Right lobe of liver (tissue), 4 donors: Measurements from ENCODE around the gene NDUFA5.
"Not testable (repeated sequence)": the region's sequence is repeated elsewhere in the genome, so short reads cannot be mapped to it uniquely, and the experiment has no call there.

Source experiments
- POLR2A ChIP-seq: fragments of 450-650 bp; IDR thresholded peaks from one replicate; pipeline ENCODE4 v1.6.1; 2017; ENCODE audit warnings: antibody characterized with exemption, mild to moderate bottlenecking
- TF ChIP-seq, protein P1 (sequence below), 4 donors: fragments of 200-600 bp in 3 of 4; fragments of 450-650 bp in 1 of 4; IDR thresholded peaks; one replicate each; pipeline versions ENCODE4 v1.5.1 to v1.8.0; 2016 to 2022; ENCODE audit warnings: antibody characterized with exemption in 4 of 4, mild to moderate bottlenecking in 2 of 4
- donor health status: DM: no; HTN: no; CAD: no.
- donor health status: DM: no; HTN: no; CAD: no.
- donor health status: DM: no; HTN: yes; CAD: no.

DNA sequence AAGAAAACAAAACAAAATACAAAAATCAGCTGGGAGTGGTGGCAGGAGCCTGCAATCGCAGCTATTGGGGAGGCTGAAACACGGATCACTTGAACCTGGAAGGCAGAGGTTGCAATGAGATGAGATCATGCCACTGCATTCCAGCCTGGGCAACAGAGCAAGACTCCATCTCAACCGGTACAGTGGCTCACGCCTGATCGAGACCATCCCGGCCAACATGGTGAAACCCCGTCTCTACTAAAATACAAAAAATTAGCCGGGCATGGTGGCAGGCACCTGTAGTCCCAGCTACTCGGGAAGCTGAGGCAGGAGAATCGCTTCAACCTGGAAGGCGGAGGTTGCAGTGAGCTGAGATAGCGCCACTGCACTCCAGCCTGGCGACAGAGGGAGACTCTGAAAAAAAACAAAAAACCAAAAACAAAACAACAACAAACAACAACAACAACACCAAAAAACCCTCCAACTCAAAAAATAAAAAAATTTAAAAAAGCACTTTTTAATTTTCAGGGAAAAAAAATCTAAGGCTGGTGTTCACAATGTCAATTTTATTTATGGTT is 27.5 kb downstream of the NDUFA5 start:
- TF ChIP-seq, protein P1, sequence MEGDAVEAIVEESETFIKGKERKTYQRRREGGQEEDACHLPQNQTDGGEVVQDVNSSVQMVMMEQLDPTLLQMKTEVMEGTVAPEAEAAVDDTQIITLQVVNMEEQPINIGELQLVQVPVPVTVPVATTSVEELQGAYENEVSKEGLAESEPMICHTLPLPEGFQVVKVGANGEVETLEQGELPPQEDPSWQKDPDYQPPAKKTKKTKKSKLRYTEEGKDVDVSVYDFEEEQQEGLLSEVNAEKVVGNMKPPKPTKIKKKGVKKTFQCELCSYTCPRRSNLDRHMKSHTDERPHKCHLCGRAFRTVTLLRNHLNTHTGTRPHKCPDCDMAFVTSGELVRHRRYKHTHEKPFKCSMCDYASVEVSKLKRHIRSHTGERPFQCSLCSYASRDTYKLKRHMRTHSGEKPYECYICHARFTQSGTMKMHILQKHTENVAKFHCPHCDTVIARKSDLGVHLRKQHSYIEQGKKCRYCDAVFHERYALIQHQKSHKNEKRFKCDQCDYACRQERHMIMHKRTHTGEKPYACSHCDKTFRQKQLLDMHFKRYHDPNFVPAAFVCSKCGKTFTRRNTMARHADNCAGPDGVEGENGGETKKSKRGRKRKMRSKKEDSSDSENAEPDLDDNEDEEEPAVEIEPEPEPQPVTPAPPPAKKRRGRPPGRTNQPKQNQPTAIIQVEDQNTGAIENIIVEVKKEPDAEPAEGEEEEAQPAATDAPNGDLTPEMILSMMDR (IDR thresholded peaks at IDR 0.05), result not testable (repeated sequence)
- not testable (repeated sequence) for TF ChIP-seq POLR2A
